HEK293 (cell line): ENCODE data around the gene SLC17A9.

Experiments
- CTCF ChIA-PET: fragments of 350-600 bp; formaldehyde crosslinking; extraction: SDS; loops from one replicate; lab custom pipeline; 2021; ENCODE audit warnings: antibody characterized with exemption; lab: Yijun Ruan, JAX
- POLR2A ChIA-PET: fragments of 300-600 bp; formaldehyde crosslinking; extraction: SDS; loops from one replicate; lab custom pipeline; 2020; ENCODE audit warnings: antibody characterized with exemption, inconsistent platforms; lab: Yijun Ruan, JAX
- H3K27ac ChIP-seq: fragments of 200-500 bp; sonication (Bioruptor generic); 2 replicates; pipeline ENCODE4 v1.5.1; 2014; ENCODE audit warnings: low read depth, low read length, control low read depth, inconsistent platforms; ENCODE audit errors: extremely low read depth
- H3K36me3 ChIP-seq, 2 experiments: fragments of 200-500 bp in 1 of 2; sonication (Bioruptor generic) in 1 of 2; 1 replicate in 1 of 2; 2 replicates in 1 of 2; pipeline ENCODE4 v1.5.1; 2014 to 2017; ENCODE audit warnings: inconsistent platforms in 2 of 2, low read length in 2 of 2; ENCODE audit not compliant: control insufficient read depth in 2 of 2, insufficient read depth in 1 of 2
- H3K4me1 ChIP-seq: fragments of 200-500 bp; sonication (Bioruptor generic); 2 replicates; pipeline ENCODE4 v1.5.1; 2014; ENCODE audit warnings: mild to moderate bottlenecking, low read length, inconsistent platforms; ENCODE audit not compliant: control insufficient read depth, insufficient read depth
- H3K4me3 ChIP-seq: 2 replicates; pipeline ENCODE4 v1.5.1; 2011; ENCODE audit warnings: low read depth, mild to moderate bottlenecking, control low read depth, low read length, moderate library complexity
- H3K9me3 ChIP-seq: fragments of 200-500 bp; sonication (Bioruptor generic); 2 replicates; pipeline ENCODE4 v1.5.1; 2014; ENCODE audit warnings: low read depth, low read length, inconsistent platforms; ENCODE audit not compliant: control insufficient read depth, insufficient read depth
- EGR2 ChIP-seq: fragments of 450-650 bp; formaldehyde crosslinking; IDR thresholded peaks from 2 replicates; pipeline ENCODE4 v1.5.1; 2016; ENCODE audit warnings: low read depth, missing biosample characterization, missing genetic modification characterization
- GLIS2 ChIP-seq: fragments of 450-650 bp; formaldehyde crosslinking; IDR thresholded peaks from 2 replicates; pipeline ENCODE4 v1.5.1; 2016; ENCODE audit warnings: missing biosample characterization, missing genetic modification characterization
- KLF1 ChIP-seq: fragments of 450-650 bp; formaldehyde crosslinking; IDR thresholded peaks from 2 replicates; pipeline ENCODE4 v1.5.1; 2016; ENCODE audit warnings: missing biosample characterization, missing genetic modification characterization
- SCRT2 ChIP-seq: fragments of 450-650 bp; formaldehyde crosslinking; IDR thresholded peaks from 2 replicates; pipeline ENCODE4 v1.5.1; 2016; ENCODE audit warnings: missing biosample characterization, missing genetic modification characterization
- SP2 ChIP-seq: fragments of 450-650 bp; formaldehyde crosslinking; IDR thresholded peaks from 2 replicates; pipeline ENCODE4 v1.5.1; 2016; ENCODE audit warnings: missing biosample characterization, missing genetic modification characterization
- SP3 ChIP-seq: fragments of 450-650 bp; formaldehyde crosslinking; IDR thresholded peaks from 2 replicates; pipeline ENCODE4 v1.5.1; 2016; ENCODE audit warnings: missing biosample characterization, missing genetic modification characterization
- TCF7L2 ChIP-seq: IDR thresholded peaks from 2 replicates; pipeline ENCODE4 v1.6.1; 2011; ENCODE audit warnings: low read depth, mild to moderate bottlenecking, inconsistent platforms, low read length, moderate library complexity, borderline replicate concordance
- ZBTB21 ChIP-seq: fragments of 450-650 bp; formaldehyde crosslinking; IDR thresholded peaks from 2 replicates; pipeline ENCODE4 v1.5.1; 2017; ENCODE audit warnings: missing biosample characterization, missing genetic modification characterization
- ZFP41 ChIP-seq: fragments of 450-650 bp; formaldehyde crosslinking; IDR thresholded peaks from 2 replicates; pipeline ENCODE4 v1.5.1; 2016; ENCODE audit warnings: missing biosample characterization, missing genetic modification characterization, borderline replicate concordance
- ZNF10 ChIP-seq: fragments of 450-650 bp; formaldehyde crosslinking; IDR thresholded peaks from 2 replicates; pipeline ENCODE4 v1.5.1; 2017; ENCODE audit warnings: missing biosample characterization, missing genetic modification characterization
- ZNF132 ChIP-seq: fragments of 450-650 bp; formaldehyde crosslinking; IDR thresholded peaks from 2 replicates; pipeline ENCODE4 v1.5.1; 2017; ENCODE audit warnings: missing biosample characterization, missing genetic modification characterization, borderline replicate concordance
- ZNF138 ChIP-seq: fragments of 450-650 bp; formaldehyde crosslinking; IDR thresholded peaks from 2 replicates; pipeline ENCODE4 v1.5.1; 2016; ENCODE audit warnings: missing biosample characterization, missing genetic modification characterization, borderline replicate concordance
- ZNF140 ChIP-seq: fragments of 450-650 bp; formaldehyde crosslinking; IDR thresholded peaks from 2 replicates; pipeline ENCODE4 v1.5.1; 2016; ENCODE audit warnings: missing biosample characterization, missing genetic modification characterization
- ZNF175 ChIP-seq: fragments of 450-650 bp; formaldehyde crosslinking; IDR thresholded peaks from 2 replicates; pipeline ENCODE4 v1.5.1; 2016; ENCODE audit warnings: missing biosample characterization, missing genetic modification characterization
- ZNF350 ChIP-seq: fragments of 450-650 bp; formaldehyde crosslinking; IDR thresholded peaks from 2 replicates; pipeline ENCODE4 v1.5.0; 2017; ENCODE audit warnings: missing biosample characterization, mild to moderate bottlenecking, missing genetic modification characterization
- ZNF48 ChIP-seq: fragments of 450-650 bp; formaldehyde crosslinking; IDR thresholded peaks from 2 replicates; pipeline ENCODE4 v1.5.1; 2016; ENCODE audit warnings: missing biosample characterization, missing genetic modification characterization
- ZNF555 ChIP-seq: fragments of 450-650 bp; formaldehyde crosslinking; conservative IDR thresholded peaks from 2 replicates; pipeline ENCODE4 v1.5.1; 2017; ENCODE audit warnings: missing biosample characterization, mild to moderate bottlenecking, missing genetic modification characterization, inconsistent platforms
- ZNF571 ChIP-seq: fragments of 450-650 bp; formaldehyde crosslinking; IDR thresholded peaks from 2 replicates; pipeline ENCODE4 v1.5.0; 2017; ENCODE audit warnings: missing biosample characterization, missing genetic modification characterization
- ZNF610 ChIP-seq: fragments of 450-650 bp; formaldehyde crosslinking; IDR thresholded peaks from 2 replicates; pipeline ENCODE4 v1.5.1; 2016; ENCODE audit warnings: missing biosample characterization, missing genetic modification characterization, borderline replicate concordance
- ZNF623 ChIP-seq: fragments of 450-650 bp; formaldehyde crosslinking; IDR thresholded peaks from 2 replicates; pipeline ENCODE4 v1.5.1; 2016; ENCODE audit warnings: missing biosample characterization, missing genetic modification characterization
- ZNF670 ChIP-seq: fragments of 450-650 bp; formaldehyde crosslinking; IDR thresholded peaks from 2 replicates; pipeline ENCODE4 v1.5.1; 2016; ENCODE audit warnings: missing biosample characterization, missing genetic modification characterization, low read depth
- ZNF830 ChIP-seq: fragments of 450-650 bp; IDR thresholded peaks from 2 replicates; pipeline ENCODE4 v1.5.0; 2018; ENCODE audit warnings: missing biosample characterization, missing genetic modification characterization, low read depth, mild to moderate bottlenecking, moderate library complexity
- TF ChIP-seq, protein P1 (sequence below): fragments of 450-650 bp; formaldehyde crosslinking; IDR thresholded peaks from 2 replicates; pipeline ENCODE4 v1.5.1; 2016; ENCODE audit warnings: missing biosample characterization, missing genetic modification characterization, borderline replicate concordance

Gene SLC17A9

DNA sequence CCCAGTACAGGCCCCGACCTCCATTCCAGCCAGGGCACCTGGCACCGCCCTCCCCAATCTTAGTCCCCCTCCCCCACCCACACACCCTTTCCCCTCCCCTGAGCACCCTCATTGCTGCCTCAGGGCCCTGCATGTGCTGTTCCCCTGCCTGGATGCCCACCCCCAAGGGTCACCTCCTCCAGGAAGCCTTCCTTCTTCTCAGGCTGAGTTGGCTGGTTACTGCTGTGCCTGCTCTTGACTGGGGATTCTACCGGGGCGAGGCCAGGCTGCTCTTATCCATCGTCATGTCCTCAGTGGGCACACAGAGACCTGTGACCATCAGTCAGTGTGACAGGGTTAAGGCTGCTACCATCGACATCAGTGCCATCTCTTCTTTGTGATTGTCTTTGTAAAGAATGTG, 30.7 kb downstream of the SLC17A9 start:
- POLR2A ChIA-PET, result no interaction called here
- no peak for TF ChIP-seq ZNF175
- TF ChIP-seq ZNF571 (tag by site-specific recombination), result no peak
- TF ChIP-seq ZNF48, result no peak
- no peak for TF ChIP-seq ZBTB21
- no peak for TF ChIP-seq KLF1
- no peak for TF ChIP-seq ZNF132 (tag by site-specific recombination)
- no peak for TF ChIP-seq SP2 (tag by site-specific recombination)
- TF ChIP-seq SP3, result no peak
- TF ChIP-seq ZNF830 (tag by site-specific recombination), result no peak
- TF ChIP-seq ZNF138 (tag by site-specific recombination), result no peak
- TF ChIP-seq ZFP41 (tag by site-specific recombination), result no peak
- no peak for TF ChIP-seq ZNF555
- no peak for TF ChIP-seq ZNF610
- no peak for TF ChIP-seq ZNF140 (tag by site-specific recombination)
- TF ChIP-seq ZNF10, result no peak
- no peak for TF ChIP-seq ZNF623 (tag by site-specific recombination)
- TF ChIP-seq, protein P1, sequence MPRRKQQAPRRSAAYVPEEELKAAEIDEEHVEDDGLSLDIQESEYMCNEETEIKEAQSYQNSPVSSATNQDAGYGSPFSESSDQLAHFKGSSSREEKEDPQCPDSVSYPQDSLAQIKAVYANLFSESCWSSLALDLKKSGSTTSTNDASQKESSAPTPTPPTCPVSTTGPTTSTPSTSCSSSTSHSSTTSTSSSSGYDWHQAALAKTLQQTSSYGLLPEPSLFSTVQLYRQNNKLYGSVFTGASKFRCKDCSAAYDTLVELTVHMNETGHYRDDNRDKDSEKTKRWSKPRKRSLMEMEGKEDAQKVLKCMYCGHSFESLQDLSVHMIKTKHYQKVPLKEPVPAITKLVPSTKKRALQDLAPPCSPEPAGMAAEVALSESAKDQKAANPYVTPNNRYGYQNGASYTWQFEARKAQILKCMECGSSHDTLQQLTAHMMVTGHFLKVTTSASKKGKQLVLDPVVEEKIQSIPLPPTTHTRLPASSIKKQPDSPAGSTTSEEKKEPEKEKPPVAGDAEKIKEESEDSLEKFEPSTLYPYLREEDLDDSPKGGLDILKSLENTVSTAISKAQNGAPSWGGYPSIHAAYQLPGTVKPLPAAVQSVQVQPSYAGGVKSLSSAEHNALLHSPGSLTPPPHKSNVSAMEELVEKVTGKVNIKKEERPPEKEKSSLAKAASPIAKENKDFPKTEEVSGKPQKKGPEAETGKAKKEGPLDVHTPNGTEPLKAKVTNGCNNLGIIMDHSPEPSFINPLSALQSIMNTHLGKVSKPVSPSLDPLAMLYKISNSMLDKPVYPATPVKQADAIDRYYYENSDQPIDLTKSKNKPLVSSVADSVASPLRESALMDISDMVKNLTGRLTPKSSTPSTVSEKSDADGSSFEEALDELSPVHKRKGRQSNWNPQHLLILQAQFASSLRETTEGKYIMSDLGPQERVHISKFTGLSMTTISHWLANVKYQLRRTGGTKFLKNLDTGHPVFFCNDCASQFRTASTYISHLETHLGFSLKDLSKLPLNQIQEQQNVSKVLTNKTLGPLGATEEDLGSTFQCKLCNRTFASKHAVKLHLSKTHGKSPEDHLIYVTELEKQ, result no peak
- no peak for TF ChIP-seq TCF7L2
- TF ChIP-seq GLIS2, result no peak
- TF ChIP-seq, all 188 proteins: peak for 0
- Histone ChIP-seq H3K27ac (no peak overlapping the region), H3K4me1 (no peaks in the 10 kb centered on the region), H3K4me3 (no peak overlapping the region), H3K9me3 (no peaks in the 10 kb centered on the region), H3K36me3 (no peaks in the 10 kb centered on the region)
- CTCF ChIA-PET, result interaction anchor here (0.6 to 1.0 kb wide), 3 partner anchors 11 to 483 kb away, joined by 3 to 5 read pairs (median 4); no protein-coding TSS in a partner anchor

GRCh38 chr20:62984666-62985443, 32.3 kb downstream of the SLC17A9 start:
- TF ChIP-seq ZNF670 (no peak), ZNF350 (tag by site-specific recombination) (no peak), EGR2 (tag by site-specific recombination) (0 out of 2 replicates have a peak, but pooled peaks have one; percentile 16), SCRT2 (tag by site-specific recombination) (peak; percentile 52)
- H3K9me3 ChIP-seq, result no peaks in the 10 kb centered on the region
- no peaks in the 10 kb centered on the region for H3K4me1 ChIP-seq
- POLR2A ChIA-PET, result no interaction called here
- H3K4me3 ChIP-seq, result no peak overlapping the region
- no peaks in the 10 kb centered on the region for H3K36me3 ChIP-seq
- H3K27ac ChIP-seq, result no peak overlapping the region
- CTCF ChIA-PET, result interaction anchor here (0.6 to 1.2 kb wide), 2 partner anchors 14 to 24 kb away, joined by 3 to 5 read pairs; no protein-coding TSS in a partner anchor
